ENCODE measurements around the gene LRRC49. TPM values are rescaled to one million over a fixed set of nuclear protein-coding genes. Genes with fewer than 3 reads are reported as not detected.

Gene LRRC49
- total and polyA plus RNA-seq, 2 of the 13 experiments (the other 11 are each of a cell fraction or from before 2014, with no cell fraction given): 0.57 to 1.00 TPM

GRCh38 chr15:70853973-70854665 is 38.5 kb upstream of the LRRC49 start, which contains the start of gene LARP6 (continued):
- TF ChIP-seq SRY (CRISPR knock-in tag; IDR thresholded peaks at IDR 0.05): no peak
- peak; percentile 34; the same call in 1 of the 2 replicates for TF ChIP-seq ZNF687 (CRISPR knock-in tag; IDR thresholded peaks at IDR 0.05)
- peak; percentile 65; the same call in 1 of the 2 replicates for TF ChIP-seq DNMT3B (CRISPR knock-in tag; conservative IDR thresholded peaks at IDR 0.05)
- TF ChIP-seq JUN (CRISPR knock-in tag; IDR thresholded peaks at IDR 0.05): no peak
- no peak for TF ChIP-seq ZNF792 (CRISPR knock-in tag; IDR thresholded peaks at IDR 0.05)
- peak; percentile 92 for TF ChIP-seq ZNF777 (CRISPR knock-in tag; IDR thresholded peaks at IDR 0.05)
- TF ChIP-seq KLF6 (CRISPR knock-in tag; IDR thresholded peaks at IDR 0.05): no peak
- TF ChIP-seq SP4 (CRISPR knock-in tag; IDR thresholded peaks at IDR 0.05): 0 out of 2 replicates have a peak, but pooled peaks have one; percentile 41
- no peak for TF ChIP-seq ZBTB8A (CRISPR knock-in tag; IDR thresholded peaks at IDR 0.05; ENCODE audit: borderline replicate concordance, low read depth)
- TF ChIP-seq PHF8 (CRISPR knock-in tag; IDR thresholded peaks at IDR 0.05): peak; percentile 53; the same call in 1 of the 2 replicates
- peak; percentile 68; the same call in 1 of the 2 replicates for TF ChIP-seq ZNF770 (CRISPR knock-in tag; IDR thresholded peaks at IDR 0.05)
- TF ChIP-seq ZNF274 (CRISPR knock-in tag; IDR thresholded peaks at IDR 0.05): peak; percentile 30; the same call in 1 of the 2 replicates
- no peak for TF ChIP-seq BRD4 (CRISPR knock-in tag; IDR thresholded peaks at IDR 0.05)
- 0 out of 2 replicates have a peak, but pooled peaks have one; percentile 51 for TF ChIP-seq ZNF709 (CRISPR knock-in tag; IDR thresholded peaks at IDR 0.05)
- peak; percentile 70 for TF ChIP-seq ZFX (CRISPR knock-in tag; IDR thresholded peaks at IDR 0.05; ENCODE audit: low read depth)
- TF ChIP-seq ZNF776 (CRISPR knock-in tag; IDR thresholded peaks at IDR 0.05): peak; percentile 37; the same call in 1 of the 2 replicates
- TF ChIP-seq GMEB2 (CRISPR knock-in tag; IDR thresholded peaks at IDR 0.05; ENCODE audit: low read depth): no peak
- TF ChIP-seq TFDP1 (CRISPR knock-in tag; IDR thresholded peaks at IDR 0.05; ENCODE audit: borderline replicate concordance): 0 out of 2 replicates have a peak, but pooled peaks have one; percentile 14

All from HepG2 (cell line).